Smooth muscle cell (in vitro differentiated cells): ENCODE results near the gene MYH13. TPM values are rescaled to one million over a fixed set of nuclear protein-coding genes. Genes with fewer than 3 reads are reported as not detected.

Experiments used
- DNase-seq: peaks from one replicate; lab custom pipeline; 2025; ENCODE audit not compliant: unreplicated experiment; lab: John Stamatoyannopoulos, UW
- H2AFZ ChIP-seq: fragments of 200-600 bp; sonication (generic); 2 replicates; pipeline ENCODE4 v1.6.0; 2016; ENCODE audit warnings: antibody characterized with exemption, low read depth, mild to moderate bottlenecking
- H3F3A ChIP-seq: fragments of 200-600 bp; sonication (generic); 2 replicates; pipeline ENCODE4 v1.6.0; 2017; ENCODE audit warnings: antibody characterized with exemption, low read depth
- H3K27ac ChIP-seq: fragments of 200-600 bp; sonication (generic); 2 replicates; pipeline ENCODE4 v1.5.1; 2016; ENCODE audit warnings: low read depth, mild to moderate bottlenecking
- H3K27me3 ChIP-seq: fragments of 200-600 bp; sonication (generic); 2 replicates; pipeline ENCODE4 v1.6.1; 2016; ENCODE audit warnings: low read depth, mild to moderate bottlenecking
- H3K36me3 ChIP-seq: fragments of 200-600 bp; sonication (generic); 2 replicates; pipeline ENCODE4 v1.5.1; 2016; ENCODE audit warnings: low read depth
- H3K4me1 ChIP-seq: fragments of 200-600 bp; sonication (generic); 2 replicates; pipeline ENCODE4 v1.5.1; 2016; ENCODE audit warnings: low read depth
- H3K4me2 ChIP-seq: fragments of 200-600 bp; sonication (generic); 2 replicates; pipeline ENCODE4 v1.6.0; 2016; ENCODE audit warnings: mild to moderate bottlenecking
- H3K4me3 ChIP-seq: fragments of 200-600 bp; sonication (generic); 2 replicates; pipeline ENCODE4 v1.5.1; 2016; ENCODE audit warnings: mild to moderate bottlenecking
- H3K79me2 ChIP-seq: fragments of 200-600 bp; sonication (generic); 2 replicates; pipeline ENCODE4 v1.6.0; 2016; ENCODE audit warnings: low read depth, mild to moderate bottlenecking
- H3K9ac ChIP-seq: fragments of 200-600 bp; sonication (generic); 2 replicates; pipeline ENCODE4 v1.6.0; 2016; ENCODE audit warnings: low read depth
- H3K9me3 ChIP-seq: fragments of 200-600 bp; sonication (generic); replicated peaks from 2 replicates; pipeline ENCODE4 v1.5.1; 2016; ENCODE audit warnings: low read depth
- H4K20me1 ChIP-seq: fragments of 200-600 bp; sonication (generic); 2 replicates; pipeline ENCODE4 v1.6.0; 2016; ENCODE audit warnings: low read depth
- CTCF ChIP-seq: fragments of 200-600 bp; sonication (generic); IDR thresholded peaks from 2 replicates; pipeline ENCODE4 v1.5.1; 2017; ENCODE audit warnings: borderline replicate concordance, mild to moderate bottlenecking, antibody characterized with exemption; ENCODE audit not compliant: insufficient read depth, poor library complexity, severe bottlenecking
- WGBS: methylation state at CpG from one replicate; pipeline ENCODE4 v1.1.7; 2016; ENCODE audit warnings: low lambda C conversion rate; 5-methylcytosine and 5-hydroxymethylcytosine counted together
- polyA plus RNA-seq: library from polyadenylated mRNA; unstranded; fragments of >200 nt; fragmentation: Nextera tagmentation; extraction: Ambion mirVana; gene quantifications from 2 replicates; pipeline ENCODE4 v1.2.1, GENCODE V29; 2016
- total RNA-seq: library from RNA; depleted of rRNA; stranded (reverse); fragments of >200 nt; gene quantifications from 2 replicates; pipeline ENCODE4 v1.2.3, GENCODE V29; 2014

MYH13 gene
- total and polyA plus RNA-seq, 2 experiments from 2014 or later: 0.09 TPM; not detected in 1

GRCh38 chr17:10265100-10265810, 107.6 kb downstream of the MYH13 start:
- H3K9me3 ChIP-seq: no peaks in the 10 kb centered on the region
- 57% methylated on average over 3 of the region's 3 CpGs for WGBS

GRCh38 chr17:10264051-10264450, 108.8 kb downstream of the MYH13 start:
- Histone ChIP-seq H3K4me1 (no peaks in the 10 kb centered on the region), H3K27me3 (no peaks in the 10 kb centered on the region), H3K4me3 (no peak overlapping the region), H3K9me3 (no peaks in the 10 kb centered on the region), H3K79me2 (no peaks in the 10 kb centered on the region), H3F3A (peaks cover 6% of the 10 kb centered on the region), H3K36me3 (no peaks in the 10 kb centered on the region), H2AFZ (no peak overlapping the region), H4K20me1 (no peaks in the 10 kb centered on the region), H3K4me2 (no peak overlapping the region), H3K27ac (no peak overlapping the region), H3K9ac (no peak overlapping the region)
- WGBS: 93% methylated on average over 2 of the region's 2 CpGs
- DNase-seq: no peak
- no peak for TF ChIP-seq CTCF

More at GRCh38 chr17:10265100-10265810, 107.6 kb downstream of the MYH13 start:
- no peaks in the 10 kb centered on the region for H3K4me1 ChIP-seq
- no peak overlapping the region for H3K4me3 ChIP-seq
- H3K27me3 ChIP-seq: no peaks in the 10 kb centered on the region
- no peaks in the 10 kb centered on the region for H3K79me2 ChIP-seq
- no peaks in the 10 kb centered on the region for H3K36me3 ChIP-seq
- peak overlapping the region; percentile 85 for H3K27ac ChIP-seq
- H3K9ac ChIP-seq: peak overlapping the region; percentile 34
- peak overlapping the region; percentile 24 for H2AFZ ChIP-seq
- H3K4me2 ChIP-seq: peak overlapping the region; percentile 13
- TF ChIP-seq CTCF: no peak
- no peak for DNase-seq
- peaks cover 6% of the 10 kb centered on the region for H3F3A ChIP-seq
- no peaks in the 10 kb centered on the region for H4K20me1 ChIP-seq

GRCh38 chr17:10262451-10262850, 110.4 kb downstream of the MYH13 start:
- Histone ChIP-seq H3K9ac (no peak overlapping the region), H3K4me3 (no peak overlapping the region), H3K9me3 (no peaks in the 10 kb centered on the region), H3K36me3 (no peaks in the 10 kb centered on the region), H4K20me1 (no peaks in the 10 kb centered on the region), H3F3A (peaks cover 6% of the 10 kb centered on the region), H3K4me1 (no peaks in the 10 kb centered on the region), H2AFZ (no peak overlapping the region), H3K79me2 (no peaks in the 10 kb centered on the region), H3K27me3 (no peaks in the 10 kb centered on the region), H3K27ac (no peak overlapping the region), H3K4me2 (no peak overlapping the region)
- no peak for TF ChIP-seq CTCF
- 74% methylated on average over 1 of the region's 1 CpG for WGBS
- no peak for DNase-seq

GRCh38 chr17:10261098-10261497, 111.7 kb downstream of the MYH13 start:
- H3K36me3 ChIP-seq: no peaks in the 10 kb centered on the region
- no peaks in the 10 kb centered on the region for H4K20me1 ChIP-seq
- H3K4me2 ChIP-seq: no peak overlapping the region
- no peaks in the 10 kb centered on the region for H3K9me3 ChIP-seq
- DNase-seq: no peak
- 35% methylated on average over 3 of the region's 3 CpGs for WGBS
- no peak overlapping the region for H3K9ac ChIP-seq
- H3K4me3 ChIP-seq: no peak overlapping the region
- H3K79me2 ChIP-seq: no peaks in the 10 kb centered on the region
- no peak for TF ChIP-seq CTCF
- peaks cover 6% of the 10 kb centered on the region for H3F3A ChIP-seq
- H2AFZ ChIP-seq: no peak overlapping the region
- H3K27me3 ChIP-seq: no peaks in the 10 kb centered on the region
- no peaks in the 10 kb centered on the region for H3K4me1 ChIP-seq
- no peak overlapping the region for H3K27ac ChIP-seq
